HFFc6 (cell line): ENCODE results near the gene PYURF. TPM values are rescaled to one million over a fixed set of nuclear protein-coding genes. Genes with fewer than 3 reads are reported as not detected.

Source experiments
- DNase-seq: peaks from one replicate; pipeline ENCODE4 v3.0.0-alpha.2; 2018
- H3K27ac Mint-ChIP-seq: 2 replicates; pipeline ENCODE4 v1.8.0; 2020; ENCODE audit warnings: mild to moderate bottlenecking, mixed read lengths
- H3K27me3 Mint-ChIP-seq: 2 replicates; pipeline ENCODE4 v1.8.0; 2021; ENCODE audit warnings: mild to moderate bottlenecking, moderate library complexity, mixed read lengths; ENCODE audit not compliant: insufficient read depth
- H3K36me3 Mint-ChIP-seq: 2 replicates; pipeline ENCODE4 v1.8.0; 2021; ENCODE audit warnings: low read depth, mixed read lengths
- H3K4me1 Mint-ChIP-seq: 2 replicates; pipeline ENCODE4 v1.8.0; 2020; ENCODE audit warnings: low read depth, mixed read lengths
- H3K4me3 Mint-ChIP-seq: 2 replicates; pipeline ENCODE4 v1.8.0; 2020; ENCODE audit warnings: mild to moderate bottlenecking, moderate library complexity, mixed read lengths
- H3K9me3 Mint-ChIP-seq: 2 replicates; pipeline ENCODE4 v1.8.0; 2020; ENCODE audit warnings: mild to moderate bottlenecking, mixed read lengths
- CTCF ChIP-seq: fragments of 200-600 bp; sonication (generic); IDR thresholded peaks from 2 replicates; pipeline ENCODE4 v1.5.0; 2021; ENCODE audit warnings: antibody characterized with exemption, mild to moderate bottlenecking
- total RNA-seq, 6 experiments: library from RNA; stranded (reverse); fragmentation: NEBNext Ultra II Directional; extraction: Animal tissue kit (Norgen Biotek cat#: 25700); gene quantifications; 2 replicates in 1 of 6; 3 replicates in 5 of 6; pipeline ENCODE4 v1.2.3, GENCODE V29; 2021

The PYURF gene
- total RNA-seq, 6 experiments from 2014 or later = 70.4 to 78.6 (median 73.5) TPM

- no peak for TF ChIP-seq CTCF
- Mint-ChIP-seq H3K27ac (no peak overlapping the region), H3K9me3 (no peaks in the 10 kb centered on the region), H3K4me1 (peaks cover 22% of the 10 kb centered on the region), H3K36me3 (peaks cover 23% of the 10 kb centered on the region), H3K27me3 (no peaks in the 10 kb centered on the region), H3K4me3 (no peak overlapping the region)
- DNase-seq = no peak
Observed at GRCh38 chr4:88518911-88519310, 4.7 kb downstream of the PYURF start.

- no peaks in the 10 kb centered on the region for H3K27me3 Mint-ChIP-seq
- H3K27ac Mint-ChIP-seq = no peak overlapping the region
- peaks cover 22% of the 10 kb centered on the region for H3K4me1 Mint-ChIP-seq
- H3K4me3 Mint-ChIP-seq = no peak overlapping the region
- H3K9me3 Mint-ChIP-seq = no peaks in the 10 kb centered on the region
- no peak for TF ChIP-seq CTCF
- peaks cover 22% of the 10 kb centered on the region for H3K36me3 Mint-ChIP-seq
- DNase-seq = no peak
Observed at GRCh38 chr4:88517825-88518224, 5.8 kb downstream of the PYURF start.

- no peak for DNase-seq
- Mint-ChIP-seq H3K27me3 (no peaks in the 10 kb centered on the region), H3K36me3 (peaks cover 14% of the 10 kb centered on the region), H3K4me3 (no peak overlapping the region), H3K4me1 (peaks cover 13% of the 10 kb centered on the region), H3K27ac (no peak overlapping the region), H3K9me3 (no peaks in the 10 kb centered on the region)
- TF ChIP-seq CTCF = no peak
Observed at GRCh38 chr4:88516746-88517145, 6.8 kb downstream of the PYURF start.

GRCh38 chr4:88514557-88515511 is 8.7 kb downstream of the PYURF start:
- Mint-ChIP-seq H3K36me3 (no peaks in the 10 kb centered on the region), H3K27me3 (peaks cover 7% of the 10 kb centered on the region; the same call in 1 of the 2 replicates), H3K4me3 (no peak overlapping the region), H3K9me3 (no peaks in the 10 kb centered on the region), H3K27ac (no peak overlapping the region), H3K4me1 (peaks cover 5% of the 10 kb centered on the region; the same call in 1 of the 2 replicates)
- no peak for DNase-seq
- no peak for TF ChIP-seq CTCF

- no peaks in the 10 kb centered on the region for H3K36me3 Mint-ChIP-seq
- no peak for DNase-seq
- no peak for TF ChIP-seq CTCF
- H3K27ac Mint-ChIP-seq = no peak overlapping the region
- no peak overlapping the region for H3K4me3 Mint-ChIP-seq
- H3K9me3 Mint-ChIP-seq = no peaks in the 10 kb centered on the region
- H3K27me3 Mint-ChIP-seq = peaks cover 14% of the 10 kb centered on the region; the same call in 1 of the 2 replicates
- peaks cover 5% of the 10 kb centered on the region; the same call in 1 of the 2 replicates for H3K4me1 Mint-ChIP-seq
Observed at GRCh38 chr4:88511236-88511635, 12.3 kb downstream of the PYURF start.
